Stimulated activated CD4-positive, alpha-beta T cell treated with anti-CD3 and anti-CD28 coated beads, TNF-alpha, amount 100 ng/mL, for 1 hour (primary cell): ENCODE measurements around the gene SLMAP.
"Not testable (repeated sequence)": the region's sequence is repeated elsewhere in the genome, so short reads cannot be mapped to it uniquely, and the experiment has no call there.

Experiments used
- DNase-seq, 3 donors: peaks; one replicate each; pipeline ENCODE4 v3.0.0-alpha.2; 2020; ENCODE audit warnings: low read depth in 3 of 3, low spot score in 1 of 3

SLMAP gene

GRCh38 chr3:57825116-57825515 is 69.0 kb downstream of the SLMAP start:
- DNase-seq = no peak

- no peak for DNase-seq
Observed at GRCh38 chr3:57826245-57826951, 70.3 kb downstream of the SLMAP start.

GRCh38 chr3:57826952-57827723 is 71.0 kb downstream of the SLMAP start:
- no peak for DNase-seq

- DNase-seq = no peak
Observed at GRCh38 chr3:57827757-57828156, 71.6 kb downstream of the SLMAP start.

GRCh38 chr3:57832486-57832885 is 76.4 kb downstream of the SLMAP start:
- no peak for DNase-seq

GRCh38 chr3:57832900-57833313 is 76.8 kb downstream of the SLMAP start:
- no peak for DNase-seq

- no peak for DNase-seq
Observed at GRCh38 chr3:57833763-57834162, 77.7 kb downstream of the SLMAP start.

GRCh38 chr3:57837686-57838085 is 81.6 kb downstream of the SLMAP start:
- no peak for DNase-seq

- DNase-seq = no peak
Observed at GRCh38 chr3:57838627-57839026, 82.5 kb downstream of the SLMAP start.

- no peak for DNase-seq
Observed at GRCh38 chr3:57840473-57840872, 84.4 kb downstream of the SLMAP start.

GRCh38 chr3:57841818-57842217 is 85.7 kb downstream of the SLMAP start:
- DNase-seq = no peak

- DNase-seq = no peak
Observed at GRCh38 chr3:57848177-57848738, 92.1 kb downstream of the SLMAP start.

GRCh38 chr3:57851304-57851703 is 95.2 kb downstream of the SLMAP start:
- no peak for DNase-seq

- DNase-seq = no peak
Observed at GRCh38 chr3:57852896-57853295, 96.8 kb downstream of the SLMAP start.

- no peak for DNase-seq
Observed at GRCh38 chr3:57855281-57855680, 99.2 kb downstream of the SLMAP start.

GRCh38 chr3:57855943-57856342 is 99.8 kb downstream of the SLMAP start:
- DNase-seq = no peak

GRCh38 chr3:57856675-57857074 is 100.6 kb downstream of the SLMAP start:
- no peak for DNase-seq

- DNase-seq = no peak
Observed at GRCh38 chr3:57862894-57863293, 106.8 kb downstream of the SLMAP start.

GRCh38 chr3:57863380-57863779 is 107.3 kb downstream of the SLMAP start:
- no peak for DNase-seq

- DNase-seq = no peak
Observed at GRCh38 chr3:57864853-57865252, 108.7 kb downstream of the SLMAP start.

GRCh38 chr3:57869110-57869509 is 113.0 kb downstream of the SLMAP start:
- DNase-seq = not testable (repeated sequence)

- no peak for DNase-seq
Observed at GRCh38 chr3:57872606-57873005, 116.5 kb downstream of the SLMAP start.
